ENCODE data around the gene CAMK2B.
"Not testable (repeated sequence)": the region's sequence is repeated elsewhere in the genome, so short reads cannot be mapped to it uniquely, and the experiment has no call there.

CAMK2B gene

DNA sequence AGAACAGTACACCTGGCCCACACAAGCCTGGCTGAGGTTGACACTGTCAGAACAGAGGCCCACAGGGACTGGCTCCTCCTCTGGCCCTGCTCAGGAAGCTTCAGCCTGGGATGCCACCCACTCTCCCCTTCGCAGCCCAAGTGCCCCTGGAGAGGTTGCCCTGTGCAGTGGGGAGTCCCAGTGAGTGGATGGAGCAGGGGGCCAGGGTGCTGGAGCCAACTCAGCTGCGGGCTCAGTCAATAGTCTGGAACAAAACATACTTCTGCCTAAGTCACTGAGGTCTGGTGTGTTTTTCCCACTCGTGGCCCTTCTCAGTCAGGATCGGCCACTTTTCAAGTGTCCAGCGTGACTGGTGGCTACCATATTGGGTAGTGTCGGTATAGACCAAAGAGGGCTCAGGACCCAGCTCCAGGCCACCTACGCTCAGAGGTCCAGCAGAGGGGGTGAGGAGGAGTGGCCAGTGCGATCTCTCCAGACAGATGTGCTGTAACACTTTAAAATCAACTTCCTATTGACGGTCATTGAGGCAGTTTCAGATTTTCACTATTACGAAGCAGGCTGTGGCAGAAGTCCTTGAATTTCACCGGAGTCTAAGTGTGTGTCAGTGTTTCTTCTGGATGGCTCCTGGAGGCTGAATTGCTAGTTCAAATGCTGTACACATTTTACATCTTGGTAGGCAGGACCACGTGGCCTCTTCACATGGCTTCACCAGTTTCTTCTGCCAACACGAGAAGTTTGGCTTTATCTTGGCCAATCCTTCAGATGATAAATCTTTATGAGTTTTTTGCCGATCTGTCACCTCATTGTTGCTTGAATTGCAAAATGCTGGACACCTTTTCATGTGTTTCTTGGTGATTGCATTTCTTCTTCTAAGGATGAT lies 135.2 kb downstream of the CAMK2B start:
- no peak for DNase-seq (ENCODE audit: low spot score)

- no peak for DNase-seq (ENCODE audit: low spot score)
These were observed 136.0 kb downstream of the CAMK2B start, which contains the start of gene GCK for GRCh38 chr7:44189286-44189992. GCK (minus strand) TSS chr7:44189439; CDS start chr7:44188953, 486 bp downstream.

DNA sequence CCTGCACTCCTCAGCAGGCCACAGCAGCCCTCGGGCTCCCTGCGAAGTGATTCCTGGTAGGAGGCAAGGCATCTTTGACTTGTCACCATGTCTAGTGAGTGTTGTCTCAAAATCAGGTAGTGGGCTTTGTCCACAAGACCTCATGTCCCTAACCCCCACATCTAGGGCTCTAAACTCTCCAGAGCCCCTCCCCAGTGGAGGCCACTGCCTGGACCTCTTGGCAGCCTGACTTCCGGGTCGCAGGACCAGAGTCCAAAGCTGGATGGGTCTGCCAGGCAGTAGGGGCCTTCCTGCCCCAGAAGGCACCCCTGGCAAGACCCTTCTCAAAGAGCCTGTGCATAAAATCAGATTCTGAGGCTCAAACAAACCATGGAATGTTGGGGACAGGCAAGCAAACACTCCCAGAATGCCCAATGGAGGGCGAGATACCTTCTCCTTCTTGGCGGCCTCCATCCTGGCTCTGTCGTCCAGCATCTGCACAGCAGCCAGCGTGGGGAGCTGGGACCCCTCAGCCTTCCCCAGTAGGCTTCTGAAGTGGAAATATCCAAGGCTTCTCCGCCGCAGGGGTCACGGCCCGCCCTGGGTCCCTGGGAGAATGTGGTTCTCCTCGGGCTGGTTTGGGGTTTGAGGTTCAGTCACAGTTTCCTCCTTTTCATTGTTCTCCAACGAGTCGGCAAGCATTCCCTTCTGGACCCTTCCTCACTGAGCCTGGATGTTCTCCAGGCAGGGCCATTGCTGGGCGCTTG lies 136.7 kb downstream of the CAMK2B start:
- DNase-seq (ENCODE audit: low spot score), result no peak

- peak; percentile 37 for DNase-seq (ENCODE audit: low spot score)
These were observed 137.6 kb downstream of the CAMK2B start for GRCh38 chr7:44187636-44188416.

DNA sequence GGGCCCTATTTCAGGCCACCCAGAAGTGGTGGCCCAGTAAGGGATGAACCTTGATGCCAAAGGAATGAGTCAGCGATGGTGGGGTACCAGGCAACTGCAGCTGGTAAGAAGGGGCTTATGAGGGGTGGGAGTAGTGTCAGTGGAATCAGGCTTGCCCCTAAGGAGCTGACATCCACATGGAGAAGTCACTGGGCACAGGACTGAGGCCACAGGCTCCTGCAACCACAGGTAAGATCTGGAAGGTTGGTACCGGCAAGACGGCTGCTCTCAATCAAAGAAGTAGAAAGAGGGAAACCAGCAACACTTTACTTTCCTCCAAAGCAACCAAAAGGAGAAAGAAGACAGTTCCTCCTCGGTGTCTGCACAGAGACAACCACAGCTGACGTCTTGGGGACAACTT lies 138.7 kb downstream of the CAMK2B start:
- peak; percentile 19 for DNase-seq (ENCODE audit: low spot score)

DNA sequence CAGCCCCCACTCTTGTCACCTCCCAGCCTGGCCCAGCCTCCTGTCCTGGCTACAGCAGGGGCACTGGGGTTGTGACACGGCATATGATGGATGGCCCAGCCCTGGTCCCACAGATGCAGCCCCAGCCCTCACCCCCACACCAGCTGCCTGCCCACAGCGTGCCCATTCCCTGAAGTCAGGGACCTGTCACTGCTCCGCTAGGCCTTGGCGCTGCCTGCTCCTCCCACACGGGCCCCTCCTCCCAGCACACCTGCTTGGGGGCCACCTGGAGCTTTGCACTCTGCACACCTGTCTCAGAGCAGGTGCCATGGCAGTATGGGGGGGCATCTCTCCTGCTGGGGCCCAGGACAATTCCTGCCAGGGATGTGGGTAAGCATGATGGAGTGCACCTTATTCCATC lies 139.7 kb downstream of the CAMK2B start:
- no peak for DNase-seq (ENCODE audit: low spot score)

DNA sequence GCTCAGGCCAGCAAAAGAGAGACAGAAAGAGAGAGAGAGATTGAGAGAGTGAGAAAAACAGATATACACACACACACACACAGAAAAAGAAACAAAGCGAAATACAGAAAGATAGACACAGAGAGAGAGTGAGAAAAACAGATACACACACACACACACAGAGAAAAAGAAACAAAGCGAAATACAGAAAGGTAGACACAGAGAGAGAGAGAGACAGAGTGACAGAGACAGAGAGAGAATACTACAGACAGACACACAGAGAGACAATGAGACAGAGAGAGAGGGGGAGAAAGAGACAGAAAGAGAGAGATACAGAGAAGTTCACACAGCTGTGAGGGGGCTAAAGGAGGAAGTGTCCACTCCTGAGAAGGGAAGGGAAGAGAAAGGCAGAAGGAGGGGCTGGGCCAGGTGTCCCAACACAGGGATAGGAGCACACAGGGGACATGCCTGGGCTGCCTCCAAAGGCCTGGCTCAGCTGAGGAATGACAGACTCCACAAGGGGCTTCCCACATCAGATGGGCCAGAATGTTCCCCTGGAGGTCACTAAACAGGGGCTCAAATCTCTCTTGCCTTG lies 140.4 kb downstream of the CAMK2B start:
- DNase-seq (ENCODE audit: low spot score), result no peak

DNA sequence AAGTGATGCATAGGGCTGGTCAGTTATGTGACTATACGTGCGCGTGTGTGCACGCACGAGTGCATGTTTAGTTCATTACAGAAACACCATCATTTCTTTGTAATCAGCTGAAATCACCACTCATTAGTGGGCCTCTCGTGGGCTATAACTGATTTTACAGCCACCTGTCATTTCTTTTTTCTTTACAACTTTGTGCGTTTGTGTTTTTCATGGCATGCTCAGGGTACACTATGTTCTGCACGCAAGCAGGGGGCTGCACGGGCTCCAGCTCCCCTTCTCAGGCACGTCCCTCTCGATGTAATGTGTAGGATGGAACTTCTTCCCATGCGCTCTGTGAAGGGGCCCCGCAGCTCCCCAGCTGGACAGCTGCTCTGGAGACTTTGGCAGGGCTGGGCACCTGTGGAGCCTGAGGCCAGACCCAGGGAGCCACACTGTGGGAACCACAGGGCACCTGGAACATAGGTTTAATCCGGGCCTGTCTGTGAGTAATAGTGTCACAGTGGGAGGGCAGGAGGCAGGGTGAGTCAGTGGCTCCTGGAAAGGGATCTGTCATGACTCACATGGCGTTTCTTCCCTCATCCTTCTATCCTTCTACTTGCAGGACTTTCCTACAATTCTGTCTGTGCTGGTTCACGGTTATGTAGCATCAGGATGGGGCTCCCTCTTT lies 141.1 kb downstream of the CAMK2B start:
- DNase-seq (ENCODE audit: low spot score), result no peak

DNA sequence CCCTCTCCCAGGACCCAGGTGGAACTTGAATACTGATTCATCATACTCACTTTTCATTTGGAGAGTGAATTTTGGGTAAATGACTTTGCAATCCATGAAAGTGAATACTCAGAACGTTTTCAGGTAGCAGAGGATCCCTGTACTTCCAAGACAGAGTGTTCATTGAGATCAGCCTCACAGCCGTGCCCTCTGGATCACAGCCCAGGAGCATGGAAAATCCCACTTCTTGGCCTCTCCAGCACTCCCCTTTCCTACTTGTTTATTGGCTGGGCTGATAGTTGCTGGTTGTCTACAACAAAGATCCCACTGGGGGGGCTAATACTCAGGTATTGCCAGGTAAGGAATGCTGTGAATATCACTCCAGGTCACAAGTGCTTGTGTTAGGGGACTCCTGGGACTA lies 142.0 kb downstream of the CAMK2B start:
- no peak for DNase-seq (ENCODE audit: low spot score)

DNA sequence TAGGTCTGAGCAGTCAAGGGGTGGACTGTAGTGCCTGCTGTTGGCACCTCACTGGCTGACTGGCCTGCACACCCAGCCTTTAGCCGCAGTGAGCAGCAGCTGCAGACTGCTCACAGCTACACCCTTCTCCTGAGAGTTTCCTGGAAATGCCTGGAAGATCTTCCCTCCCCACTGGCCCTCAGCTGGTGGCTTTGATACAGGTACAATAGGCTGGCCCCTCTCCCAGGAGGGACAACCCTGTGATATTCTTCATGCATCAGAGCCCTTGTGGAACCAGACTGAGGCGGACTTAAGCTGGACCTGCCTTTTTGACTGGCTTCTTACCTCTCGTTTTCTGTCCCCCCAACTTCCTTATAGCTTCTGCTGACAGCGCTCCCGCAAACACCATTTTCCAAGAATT lies 142.6 kb downstream of the CAMK2B start:
- no peak for DNase-seq (ENCODE audit: low spot score)

GRCh38 chr7:44180631-44181030 lies 144.8 kb downstream of the CAMK2B start:
- no peak for DNase-seq (ENCODE audit: low spot score)

DNA sequence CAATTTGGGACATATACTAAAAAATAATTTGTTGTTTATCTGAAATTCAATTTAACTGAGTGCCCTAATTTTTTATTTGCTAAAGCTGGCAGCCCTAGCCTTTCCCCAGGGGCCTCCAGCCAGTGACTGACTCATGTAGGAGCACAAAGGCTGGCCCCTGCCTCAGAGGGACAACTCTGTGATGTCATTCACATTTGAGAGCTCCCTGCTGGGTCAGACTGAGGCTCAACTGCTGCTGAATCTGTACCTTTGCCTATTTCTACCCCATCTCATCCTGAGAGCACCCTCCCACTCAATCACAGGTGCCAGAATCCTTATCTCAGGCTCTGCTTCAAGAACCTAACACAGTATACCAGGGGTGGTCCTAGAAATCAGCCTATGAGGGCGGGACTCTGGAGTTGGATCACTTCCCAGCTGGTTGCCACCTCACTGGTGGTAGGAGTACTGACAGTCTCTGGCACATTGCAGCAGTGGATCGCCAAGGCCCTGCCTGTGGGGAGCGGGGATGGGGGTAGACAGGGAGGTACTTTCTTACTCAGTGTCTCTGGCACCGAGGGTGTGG lies 147.7 kb downstream of the CAMK2B start:
- DNase-seq (ENCODE audit: low spot score), result peak; percentile 58

- DNase-seq (ENCODE audit: low spot score), result no peak
These were observed 148.9 kb downstream of the CAMK2B start for GRCh38 chr7:44176486-44176885.

DNA sequence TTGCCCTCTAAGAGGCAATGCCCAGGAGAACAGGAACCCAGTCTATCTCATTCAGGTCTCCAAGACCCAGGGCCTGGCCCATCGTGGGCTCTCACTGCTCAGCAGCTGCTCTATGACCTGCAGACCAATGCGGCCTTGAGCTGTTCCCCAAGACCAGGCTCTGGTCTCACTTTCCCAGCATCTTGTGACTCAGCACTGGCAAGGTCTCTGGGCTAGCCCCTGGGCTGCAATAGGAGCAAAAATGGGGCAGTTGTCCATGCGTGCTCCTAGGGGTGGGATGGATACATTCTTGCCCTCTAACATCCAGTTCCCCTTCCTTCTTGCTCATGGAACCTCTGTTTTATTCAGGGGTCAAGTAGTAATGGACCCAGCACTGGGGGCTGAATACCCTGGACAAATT lies 149.7 kb downstream of the CAMK2B start:
- DNase-seq (ENCODE audit: low spot score), result no peak

DNA sequence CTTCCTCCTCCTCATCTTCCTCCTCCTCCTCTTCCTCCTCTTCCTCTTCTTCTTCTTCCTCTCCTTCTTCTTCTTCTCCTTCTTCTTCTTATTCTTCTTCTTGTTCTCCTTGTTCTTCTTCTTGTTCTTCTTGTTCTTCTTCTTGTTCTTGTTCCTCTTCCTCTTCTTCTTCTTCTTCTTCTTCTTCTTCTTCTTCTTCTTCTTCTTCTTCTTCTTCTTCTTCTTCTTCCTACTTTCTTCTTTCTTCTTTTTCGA lies 150.8 kb downstream of the CAMK2B start:
- not testable (repeated sequence) for DNase-seq (ENCODE audit: low spot score)

DNA sequence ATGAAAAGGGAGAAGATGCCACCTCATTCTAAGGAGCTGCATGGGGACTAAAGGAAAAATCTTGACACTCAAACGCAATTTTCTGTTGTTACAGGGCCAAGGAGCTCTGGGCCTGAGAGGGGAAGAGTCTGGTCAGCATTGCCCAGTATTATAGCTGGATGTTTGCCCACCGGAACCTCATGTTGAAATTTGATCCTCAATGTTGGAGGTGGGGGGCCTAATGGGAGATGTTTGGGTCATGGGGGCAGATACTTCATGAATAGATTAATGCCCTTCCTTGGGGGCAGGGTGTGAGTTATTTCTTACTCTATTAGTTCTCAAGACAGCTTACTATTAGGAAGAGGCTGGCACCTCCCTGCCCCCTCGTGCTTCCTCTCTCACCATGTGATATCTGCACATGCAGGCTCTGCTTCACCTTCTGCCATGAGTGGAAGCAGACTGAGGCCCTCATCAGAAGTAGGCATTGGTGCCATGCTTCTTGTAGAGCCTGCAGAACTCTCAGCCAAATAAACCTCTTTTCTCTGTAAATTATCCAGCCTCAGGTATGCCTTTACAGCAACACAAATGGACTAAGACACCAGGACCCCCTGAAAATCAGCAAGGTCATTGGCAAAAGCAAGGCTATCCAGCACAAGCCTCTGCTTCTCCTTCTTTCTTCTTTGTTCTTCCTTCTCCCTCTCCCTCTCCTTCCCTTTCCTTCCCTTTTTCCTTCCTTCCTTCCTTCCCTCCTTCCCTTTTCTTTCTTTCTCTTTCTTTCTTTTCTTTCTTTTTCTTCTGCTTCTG lies 151.3 kb downstream of the CAMK2B start:
- DNase-seq (ENCODE audit: low spot score), result no peak

- DNase-seq (ENCODE audit: low spot score), result no peak
These were observed 152.5 kb downstream of the CAMK2B start for GRCh38 chr7:44172803-44173424.

DNA sequence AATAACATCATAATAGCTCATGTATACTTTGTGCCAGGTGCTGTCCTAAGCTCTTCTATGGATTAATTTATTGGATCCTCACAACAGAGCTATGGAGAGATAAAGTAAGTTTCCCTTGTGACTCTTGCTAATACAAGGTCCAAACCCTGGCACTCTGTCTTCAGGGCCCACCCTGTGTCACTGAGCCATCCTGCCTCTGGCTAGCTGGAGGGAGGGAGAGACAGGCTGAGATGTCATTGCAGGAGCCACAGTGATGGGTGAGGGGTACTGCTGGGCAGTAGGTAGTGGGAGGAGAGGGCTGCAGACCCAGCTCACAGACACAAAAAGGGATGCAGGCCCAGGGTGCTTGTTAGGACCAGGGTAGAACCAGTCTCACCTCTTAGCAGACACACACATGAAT lies 153.0 kb downstream of the CAMK2B start:
- DNase-seq (ENCODE audit: low spot score), result no peak

DNA sequence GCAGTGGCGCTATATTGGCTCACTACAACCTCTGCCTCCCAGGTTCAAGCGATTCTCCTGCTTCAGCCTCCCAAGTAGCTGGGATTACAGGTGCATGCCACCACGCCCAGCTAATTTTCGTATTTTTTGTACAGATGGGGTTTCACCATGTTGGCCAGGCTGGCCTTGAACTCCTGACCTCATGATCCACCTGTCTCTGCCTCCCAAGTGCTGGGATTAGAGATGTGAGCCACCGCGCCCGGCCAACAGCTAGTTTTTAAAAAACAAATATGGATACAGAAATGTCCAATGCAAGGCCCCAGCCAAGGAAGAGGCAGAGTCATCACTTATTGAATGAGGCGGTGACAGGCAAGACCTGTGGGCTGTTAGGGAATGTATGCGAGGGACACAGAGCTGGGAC lies 153.5 kb downstream of the CAMK2B start:
- DNase-seq (ENCODE audit: low spot score), result not testable (repeated sequence)

DNA sequence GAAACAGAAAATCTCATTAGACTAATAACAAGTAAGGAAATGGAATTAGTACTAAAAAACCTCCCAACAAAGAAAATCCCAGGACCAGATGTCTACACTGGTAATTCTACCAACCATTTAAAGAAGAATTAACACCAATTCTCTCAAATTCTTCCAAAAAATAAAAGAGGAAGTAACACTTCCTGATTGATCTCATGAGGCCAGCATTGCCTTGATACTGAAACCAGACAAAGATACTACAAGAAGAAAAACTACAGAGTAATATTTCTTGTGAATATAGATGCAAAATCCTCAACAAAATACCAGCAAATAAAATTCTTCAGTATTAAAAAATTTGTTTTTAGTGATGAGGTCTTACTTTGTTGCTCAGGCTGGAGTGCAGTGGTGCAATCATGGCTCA lies 157.5 kb downstream of the CAMK2B start:
- DNase-seq (ENCODE audit: low spot score), result no peak
